ENCODE results near the gene USP17L22.
"Not testable (repeated sequence)": the region's sequence is repeated elsewhere in the genome, so short reads cannot be mapped to it uniquely, and the experiment has no call there.

- not testable (repeated sequence) for TF ChIP-seq CTCF (conservative IDR thresholded peaks at IDR 0.05 in 1 of 2, IDR thresholded peaks at IDR 0.05 in 1 of 2; ENCODE audit: low read depth in 1 of 2, low read length in 2 of 2); EZH2 (IDR thresholded peaks at IDR 0.05; ENCODE audit: low read length, missing control alignments)
Observed at GRCh38 chr4:9238461-9238860, 29.0 kb upstream of the USP17L22 start.

Measured in fibroblast of lung (primary cell).